Uterus (tissue), 2 donors: ENCODE measurements around the gene TLE2.

Source experiments
- CTCF ChIP-seq, 4 experiments: fragments of 200-600 bp in 2 of 4; fragments of 450-650 bp in 2 of 4; sonication (generic) in 2 of 4; IDR thresholded peaks; one replicate each; pipeline ENCODE4 v1.5.1; 2016 to 2019; ENCODE audit warnings: antibody characterized with exemption in 4 of 4, mild to moderate bottlenecking in 2 of 4, moderate library complexity in 1 of 4
- POLR2A ChIP-seq, 2 donors: fragments of 450-650 bp; IDR thresholded peaks; one replicate each; pipeline ENCODE4 v1.6.1; 2016; ENCODE audit warnings: antibody characterized with exemption in 2 of 2, mild to moderate bottlenecking in 1 of 2, moderate library complexity in 1 of 2

- no peak for TF ChIP-seq CTCF (IDR thresholded peaks at IDR 0.05)
- no peak for TF ChIP-seq POLR2A (IDR thresholded peaks at IDR 0.05)
Observed at GRCh38 chr19:3039641-3040077, 10.6 kb upstream of the TLE2 start.
